ENCODE data around the gene COL15A1. TPM values are rescaled to one million over a fixed set of nuclear protein-coding genes. Genes with fewer than 3 reads are reported as not detected.

Gene COL15A1
- polyA plus RNA-seq, 1 donor (not counting 4 experiments of a cell fraction or from before 2014, with no cell fraction given) = not detected

DNA sequence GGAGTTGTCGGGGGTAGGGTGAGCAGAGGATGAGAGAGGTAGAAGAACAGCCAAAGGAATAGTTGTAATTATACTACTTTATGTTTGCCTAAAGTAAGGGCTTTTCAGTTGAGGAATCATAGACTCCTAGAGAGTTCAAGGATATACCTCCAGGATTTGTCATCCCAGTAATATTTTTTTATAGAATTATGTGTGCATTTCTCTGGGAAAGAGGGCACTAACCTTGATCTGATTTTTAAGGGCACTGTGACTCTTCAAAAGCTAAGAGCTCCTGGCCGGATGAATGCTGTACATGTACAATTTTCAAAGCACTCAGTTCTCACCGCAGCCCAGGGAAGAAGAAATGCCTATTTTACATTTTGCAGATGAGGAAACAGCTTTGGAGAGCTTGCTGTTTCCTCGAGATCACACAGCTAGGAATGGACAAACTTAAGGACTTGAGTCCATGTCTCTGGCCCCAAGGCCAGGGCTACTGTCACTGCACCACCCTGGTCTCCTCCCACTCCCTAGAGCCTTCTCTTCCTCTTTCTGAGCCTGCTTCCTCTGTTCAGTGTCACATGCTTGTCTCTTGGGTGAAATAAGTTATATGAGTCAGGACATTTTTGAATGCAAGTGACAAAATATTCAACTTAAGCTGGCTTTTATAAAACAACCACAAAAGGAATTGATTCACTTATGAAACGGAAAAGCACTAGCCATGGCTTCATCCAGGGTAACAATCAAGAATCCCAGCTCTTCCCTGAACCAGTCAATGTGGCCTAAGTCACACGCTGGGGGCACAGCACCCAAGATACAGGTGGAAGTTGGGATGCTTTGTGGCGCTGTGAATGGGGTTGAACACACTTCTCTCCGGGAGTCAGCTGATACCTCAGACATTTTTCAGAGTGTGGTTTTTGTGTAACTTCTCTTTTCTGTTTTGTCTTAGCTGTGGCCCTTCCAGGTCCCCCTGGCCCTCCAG, 115.5 kb downstream of the COL15A1 start:
- FAIRE-seq = no peak
- Histone ChIP-seq H3K36me3 (ENCODE audit: control insufficient read depth in 2 of 2, extremely low read depth in 1 of 2, insufficient read depth in 2 of 2, low read length in 2 of 2) (no peaks in the 10 kb centered on the region), H3K9ac (ENCODE audit: control insufficient read depth, extremely low read depth, insufficient read depth, low read length) (no peak overlapping the region), H3K27me3 (ENCODE audit: control insufficient read depth, extremely low read depth, insufficient read depth, low read length) (no peaks in the 10 kb centered on the region), H3K4me3 (ENCODE audit: control insufficient read depth in 2 of 3, extremely low read depth in 1 of 3, insufficient read depth in 2 of 3, low read depth in 1 of 3, low read length in 3 of 3) (no peak overlapping the region), H3K79me2 (ENCODE audit: control insufficient read depth, insufficient read depth, low read length) (no peaks in the 10 kb centered on the region), H4K20me1 (ENCODE audit: control insufficient read depth, extremely low read depth, insufficient read depth, low read length) (no peaks in the 10 kb centered on the region), H2AFZ (ENCODE audit: control insufficient read depth, low read length) (no peak overlapping the region), H3K9me1 (ENCODE audit: control insufficient read depth, extremely low read depth, insufficient read depth, low read length) (peaks cover 3% of the 10 kb centered on the region), H3K4me1 (ENCODE audit: control insufficient read depth, extremely low read depth, insufficient read depth, low read length) (peaks cover 37% of the 10 kb centered on the region), H3K27ac (ENCODE audit: control insufficient read depth, insufficient read depth, low read length) (no peak overlapping the region), H3K4me2 (ENCODE audit: control insufficient read depth, extremely low read depth, insufficient read depth, low read depth, low read length) (no peak overlapping the region), H3K9me3 (ENCODE audit: control insufficient read depth, low read depth, low read length) (no peaks in the 10 kb centered on the region)
- no peak for DNase-seq (ENCODE audit: low read depth, low spot score)
- TF ChIP-seq EZH2 (IDR thresholded peaks at IDR 0.05; ENCODE audit: low read length) = no peak
- no peak for TF ChIP-seq CTCF (optimal IDR thresholded peaks at IDR 0.05 in 1 of 3, IDR thresholded peaks at IDR 0.05 in 1 of 3, conservative IDR thresholded peaks at IDR 0.05 in 1 of 3; ENCODE audit: extremely low read depth in 1 of 3, insufficient read depth in 2 of 3, low read length in 3 of 3)
- dilution Hi-C loops (cut with MboI; ENCODE audit: extremely low pct_ligation_motif_present, low sequenced_read_pairs) = no loop called here

DNA sequence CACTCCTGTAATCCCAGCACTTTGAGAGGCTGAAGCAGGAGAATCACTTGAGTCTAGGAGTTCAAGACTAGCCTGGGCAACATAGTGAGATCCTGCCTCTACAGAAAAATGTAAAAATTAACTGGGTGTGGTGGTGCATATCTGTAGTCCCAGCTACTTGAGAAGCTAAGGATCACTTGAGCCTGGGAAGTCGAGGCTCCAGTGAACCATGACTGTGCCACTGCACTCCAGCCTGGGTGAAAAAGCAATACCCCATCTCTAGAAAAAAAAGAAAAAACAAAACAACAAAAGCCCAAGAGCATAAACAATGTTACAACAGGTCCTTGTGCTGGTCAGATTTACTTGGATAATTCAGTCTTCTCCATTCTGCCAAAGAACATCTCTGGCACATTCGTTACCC, 116.9 kb downstream of the COL15A1 start:
- H3K79me2 ChIP-seq (ENCODE audit: control insufficient read depth, insufficient read depth, low read length) = no peaks in the 10 kb centered on the region
- FAIRE-seq = no peak
- H3K27ac ChIP-seq (ENCODE audit: control insufficient read depth, insufficient read depth, low read length) = no peak overlapping the region
- H3K9me3 ChIP-seq (ENCODE audit: control insufficient read depth, low read depth, low read length) = no peaks in the 10 kb centered on the region
- DNase-seq (ENCODE audit: low read depth, low spot score) = no peak
- dilution Hi-C loops (cut with MboI; ENCODE audit: extremely low pct_ligation_motif_present, low sequenced_read_pairs) = no loop called here
- no peak for TF ChIP-seq EZH2 (IDR thresholded peaks at IDR 0.05; ENCODE audit: low read length)
- no peak for TF ChIP-seq CTCF (optimal IDR thresholded peaks at IDR 0.05 in 1 of 3, IDR thresholded peaks at IDR 0.05 in 1 of 3, conservative IDR thresholded peaks at IDR 0.05 in 1 of 3; ENCODE audit: extremely low read depth in 1 of 3, insufficient read depth in 2 of 3, low read length in 3 of 3)
- no peaks in the 10 kb centered on the region for H3K36me3 ChIP-seq (ENCODE audit: control insufficient read depth in 2 of 2, extremely low read depth in 1 of 2, insufficient read depth in 2 of 2, low read length in 2 of 2)
- peaks cover 3% of the 10 kb centered on the region for H3K9me1 ChIP-seq (ENCODE audit: control insufficient read depth, extremely low read depth, insufficient read depth, low read length)
- H3K27me3 ChIP-seq (ENCODE audit: control insufficient read depth, extremely low read depth, insufficient read depth, low read length) = no peaks in the 10 kb centered on the region
- H3K4me2 ChIP-seq (ENCODE audit: control insufficient read depth, extremely low read depth, insufficient read depth, low read depth, low read length) = no peak overlapping the region
- no peak overlapping the region for H3K9ac ChIP-seq (ENCODE audit: control insufficient read depth, extremely low read depth, insufficient read depth, low read length)
- H3K4me3 ChIP-seq (ENCODE audit: control insufficient read depth in 2 of 3, extremely low read depth in 1 of 3, insufficient read depth in 2 of 3, low read depth in 1 of 3, low read length in 3 of 3) = no peak overlapping the region
- no peak overlapping the region for H2AFZ ChIP-seq (ENCODE audit: control insufficient read depth, low read length)
- H3K4me1 ChIP-seq (ENCODE audit: control insufficient read depth, extremely low read depth, insufficient read depth, low read length) = peaks cover 30% of the 10 kb centered on the region
- no peaks in the 10 kb centered on the region for H4K20me1 ChIP-seq (ENCODE audit: control insufficient read depth, extremely low read depth, insufficient read depth, low read length)
